Activated T-cell treated with anti-CD3 and anti-CD28 coated beads, Interleukin-2, amount 50 U/mL, for 24 hours (primary cell): ENCODE data around the gene TFDP1.

ENCODE experiments used
- DNase-seq: peaks from one replicate; pipeline ENCODE4 v3.0.0-alpha.2; 2020
- H3K27ac Mint-ChIP-seq: 2 replicates; pipeline ENCODE4 v1.8.0; 2020; ENCODE audit warnings: mild to moderate bottlenecking, mixed read lengths
- H3K27me3 Mint-ChIP-seq: 2 replicates; pipeline ENCODE4 v1.8.0; 2020; ENCODE audit warnings: mixed read lengths
- H3K36me3 Mint-ChIP-seq: 2 replicates; pipeline ENCODE4 v1.8.0; 2020; ENCODE audit warnings: low read depth, mixed read lengths
- H3K4me1 Mint-ChIP-seq: 2 replicates; pipeline ENCODE4 v1.8.0; 2020; ENCODE audit warnings: low read depth, mixed read lengths
- H3K4me3 Mint-ChIP-seq: 2 replicates; pipeline ENCODE4 v1.8.0; 2020; ENCODE audit warnings: mild to moderate bottlenecking, moderate library complexity, mixed read lengths
- H3K9me3 Mint-ChIP-seq: 2 replicates; pipeline ENCODE4 v1.8.0; 2020; ENCODE audit warnings: mixed read lengths

TFDP1 gene

GRCh38 chr13:113644800-113645199 is 60.2 kb downstream of the TFDP1 start:
- H3K27ac Mint-ChIP-seq, result no peak overlapping the region

GRCh38 chr13:113645329-113645728 is 60.8 kb downstream of the TFDP1 start:
- peaks cover 30% of the 10 kb centered on the region for H3K36me3 Mint-ChIP-seq
- H3K4me1 Mint-ChIP-seq, result peaks cover 21% of the 10 kb centered on the region
- no peaks in the 10 kb centered on the region for H3K9me3 Mint-ChIP-seq
- no peak overlapping the region for H3K27ac Mint-ChIP-seq
- DNase-seq, result no peak
- H3K4me3 Mint-ChIP-seq, result no peak overlapping the region
- H3K27me3 Mint-ChIP-seq, result no peaks in the 10 kb centered on the region

More at GRCh38 chr13:113644800-113645199, 60.2 kb downstream of the TFDP1 start:
- Mint-ChIP-seq H3K9me3 (no peaks in the 10 kb centered on the region), H3K36me3 (peaks cover 35% of the 10 kb centered on the region), H3K27me3 (no peaks in the 10 kb centered on the region), H3K4me3 (no peak overlapping the region), H3K4me1 (peaks cover 21% of the 10 kb centered on the region)
- DNase-seq, result no peak

- H3K9me3 Mint-ChIP-seq, result no peaks in the 10 kb centered on the region
- peak; percentile 26 for DNase-seq
- H3K4me1 Mint-ChIP-seq, result peaks cover 21% of the 10 kb centered on the region
- no peak overlapping the region for H3K4me3 Mint-ChIP-seq
- no peak overlapping the region for H3K27ac Mint-ChIP-seq
- H3K27me3 Mint-ChIP-seq, result no peaks in the 10 kb centered on the region
- H3K36me3 Mint-ChIP-seq, result peaks cover 22% of the 10 kb centered on the region
These were observed 61.8 kb downstream of the TFDP1 start for GRCh38 chr13:113646376-113646775.

GRCh38 chr13:113646921-113647340 is 62.4 kb downstream of the TFDP1 start:
- H3K4me1 Mint-ChIP-seq, result peaks cover 21% of the 10 kb centered on the region
- peak overlapping the region; percentile 10 for H3K27ac Mint-ChIP-seq
- peak; percentile 32 for DNase-seq
- peaks cover 17% of the 10 kb centered on the region for H3K36me3 Mint-ChIP-seq
- H3K9me3 Mint-ChIP-seq, result no peaks in the 10 kb centered on the region
- H3K4me3 Mint-ChIP-seq, result no peak overlapping the region
- H3K27me3 Mint-ChIP-seq, result no peaks in the 10 kb centered on the region

GRCh38 chr13:113647351-113648215 is 63.0 kb downstream of the TFDP1 start:
- peaks cover 21% of the 10 kb centered on the region for H3K4me1 Mint-ChIP-seq
- H3K27me3 Mint-ChIP-seq, result no peaks in the 10 kb centered on the region
- H3K36me3 Mint-ChIP-seq, result peaks cover 10% of the 10 kb centered on the region
- peak; percentile 21 for DNase-seq
- H3K4me3 Mint-ChIP-seq, result no peak overlapping the region
- peak overlapping the region; percentile 20 for H3K27ac Mint-ChIP-seq
- H3K9me3 Mint-ChIP-seq, result no peaks in the 10 kb centered on the region

GRCh38 chr13:113648216-113648610 is 63.7 kb downstream of the TFDP1 start:
- DNase-seq, result peak; percentile 22
- Mint-ChIP-seq H3K36me3 (peaks cover 9% of the 10 kb centered on the region), H3K27ac (no peak overlapping the region)

GRCh38 chr13:113649212-113649611 is 64.7 kb downstream of the TFDP1 start:
- DNase-seq, result peak; percentile 18
- Mint-ChIP-seq H3K9me3 (no peaks in the 10 kb centered on the region), H3K36me3 (peaks cover 3% of the 10 kb centered on the region), H3K4me1 (peaks cover 30% of the 10 kb centered on the region), H3K27me3 (no peaks in the 10 kb centered on the region), H3K4me3 (no peak overlapping the region), H3K27ac (no peak overlapping the region)

More at GRCh38 chr13:113648216-113648610, 63.7 kb downstream of the TFDP1 start:
- Mint-ChIP-seq H3K27me3 (no peaks in the 10 kb centered on the region), H3K4me1 (peaks cover 22% of the 10 kb centered on the region), H3K4me3 (no peak overlapping the region), H3K9me3 (no peaks in the 10 kb centered on the region)

GRCh38 chr13:113650275-113650674 is 65.7 kb downstream of the TFDP1 start:
- Mint-ChIP-seq H3K27me3 (no peaks in the 10 kb centered on the region), H3K4me1 (peaks cover 25% of the 10 kb centered on the region), H3K27ac (no peak overlapping the region), H3K9me3 (no peaks in the 10 kb centered on the region), H3K4me3 (no peak overlapping the region), H3K36me3 (peaks cover 3% of the 10 kb centered on the region)
- DNase-seq, result no peak

GRCh38 chr13:113650731-113651148 is 66.2 kb downstream of the TFDP1 start:
- H3K9me3 Mint-ChIP-seq, result no peaks in the 10 kb centered on the region
- DNase-seq, result no peak
- no peak overlapping the region for H3K4me3 Mint-ChIP-seq
- no peaks in the 10 kb centered on the region for H3K27me3 Mint-ChIP-seq
- H3K4me1 Mint-ChIP-seq, result peaks cover 23% of the 10 kb centered on the region
- no peak overlapping the region for H3K27ac Mint-ChIP-seq
- peaks cover 3% of the 10 kb centered on the region for H3K36me3 Mint-ChIP-seq

- Mint-ChIP-seq H3K36me3 (peaks cover 3% of the 10 kb centered on the region), H3K4me1 (peaks cover 14% of the 10 kb centered on the region), H3K27me3 (no peaks in the 10 kb centered on the region), H3K4me3 (no peak overlapping the region), H3K9me3 (no peaks in the 10 kb centered on the region), H3K27ac (no peak overlapping the region)
- peak; percentile 24 for DNase-seq
These were observed 67.2 kb downstream of the TFDP1 start for GRCh38 chr13:113651511-113652403.

- no peaks in the 10 kb centered on the region for H3K9me3 Mint-ChIP-seq
- no peak overlapping the region for H3K27ac Mint-ChIP-seq
- H3K4me1 Mint-ChIP-seq, result peaks cover 10% of the 10 kb centered on the region
- H3K36me3 Mint-ChIP-seq, result peaks cover 3% of the 10 kb centered on the region
- H3K4me3 Mint-ChIP-seq, result no peak overlapping the region
- DNase-seq, result peak; percentile 27
- no peaks in the 10 kb centered on the region for H3K27me3 Mint-ChIP-seq
These were observed 68.1 kb downstream of the TFDP1 start for GRCh38 chr13:113652404-113653263.

- peaks cover 10% of the 10 kb centered on the region for H3K4me1 Mint-ChIP-seq
- peak; percentile 36 for DNase-seq
- H3K27ac Mint-ChIP-seq, result no peak overlapping the region
- H3K36me3 Mint-ChIP-seq, result no peaks in the 10 kb centered on the region
- H3K27me3 Mint-ChIP-seq, result no peaks in the 10 kb centered on the region
- no peak overlapping the region for H3K4me3 Mint-ChIP-seq
- no peaks in the 10 kb centered on the region for H3K9me3 Mint-ChIP-seq
These were observed 69.0 kb downstream of the TFDP1 start for GRCh38 chr13:113653264-113654174.

GRCh38 chr13:113654175-113654560 is 69.6 kb downstream of the TFDP1 start:
- DNase-seq, result no peak
- Mint-ChIP-seq H3K36me3 (no peaks in the 10 kb centered on the region), H3K4me3 (no peak overlapping the region), H3K9me3 (no peaks in the 10 kb centered on the region), H3K27ac (no peak overlapping the region), H3K4me1 (peaks cover 10% of the 10 kb centered on the region), H3K27me3 (no peaks in the 10 kb centered on the region)
